CD1c-positive myeloid dendritic cell (primary cell): ENCODE results near the gene HBA1.
"Not testable (repeated sequence)": the region's sequence is repeated elsewhere in the genome, so short reads cannot be mapped to it uniquely, and the experiment has no call there.

Source experiments
- DNase-seq: peaks from one replicate; pipeline ENCODE4 v3.0.0-alpha.2; 2016; ENCODE audit errors: extremely low spot score

The HBA1 gene

GRCh38 chr16:175011-175949, 1.2 kb upstream of the HBA1 start:
- peak; percentile 37 for DNase-seq

DNA sequence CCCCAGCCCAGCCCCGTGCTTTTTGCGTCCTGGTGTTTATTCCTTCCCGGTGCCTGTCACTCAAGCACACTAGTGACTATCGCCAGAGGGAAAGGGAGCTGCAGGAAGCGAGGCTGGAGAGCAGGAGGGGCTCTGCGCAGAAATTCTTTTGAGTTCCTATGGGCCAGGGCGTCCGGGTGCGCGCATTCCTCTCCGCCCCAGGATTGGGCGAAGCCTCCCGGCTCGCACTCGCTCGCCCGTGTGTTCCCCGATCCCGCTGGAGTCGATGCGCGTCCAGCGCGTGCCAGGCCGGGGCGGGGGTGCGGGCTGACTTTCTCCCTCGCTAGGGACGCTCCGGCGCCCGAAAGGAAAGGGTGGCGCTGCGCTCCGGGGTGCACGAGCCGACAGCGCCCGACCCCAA, 474 bp upstream of the HBA1 start:
- not testable (repeated sequence) for DNase-seq

DNA sequence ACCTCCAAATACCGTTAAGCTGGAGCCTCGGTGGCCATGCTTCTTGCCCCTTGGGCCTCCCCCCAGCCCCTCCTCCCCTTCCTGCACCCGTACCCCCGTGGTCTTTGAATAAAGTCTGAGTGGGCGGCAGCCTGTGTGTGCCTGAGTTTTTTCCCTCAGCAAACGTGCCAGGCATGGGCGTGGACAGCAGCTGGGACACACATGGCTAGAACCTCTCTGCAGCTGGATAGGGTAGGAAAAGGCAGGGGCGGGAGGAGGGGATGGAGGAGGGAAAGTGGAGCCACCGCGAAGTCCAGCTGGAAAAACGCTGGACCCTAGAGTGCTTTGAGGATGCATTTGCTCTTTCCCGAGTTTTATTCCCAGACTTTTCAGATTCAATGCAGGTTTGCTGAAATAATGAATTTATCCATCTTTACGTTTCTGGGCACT, 928 bp downstream of the HBA1 start:
- no peak for DNase-seq

- DNase-seq, result no peak
Observed at GRCh38 chr16:177981-178667, 1.6 kb downstream of the HBA1 start.

DNA sequence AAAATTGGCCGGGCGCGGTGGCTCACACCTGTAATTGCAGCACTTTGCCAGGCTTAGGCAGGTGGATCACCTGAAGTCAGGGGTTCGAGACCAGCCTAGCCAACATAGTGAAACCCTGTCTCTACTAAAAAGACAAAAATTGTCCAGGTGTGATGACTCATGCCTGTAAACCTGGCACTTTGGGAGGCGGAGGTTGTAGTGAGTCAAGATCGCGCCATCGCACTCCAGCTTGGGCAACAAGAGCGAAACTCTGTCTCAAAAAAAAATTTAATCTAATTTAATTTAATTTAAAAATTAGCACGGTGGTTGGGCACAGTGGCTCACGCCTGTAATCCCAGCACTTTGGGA, 2.2 kb downstream of the HBA1 start:
- no peak for DNase-seq

DNA sequence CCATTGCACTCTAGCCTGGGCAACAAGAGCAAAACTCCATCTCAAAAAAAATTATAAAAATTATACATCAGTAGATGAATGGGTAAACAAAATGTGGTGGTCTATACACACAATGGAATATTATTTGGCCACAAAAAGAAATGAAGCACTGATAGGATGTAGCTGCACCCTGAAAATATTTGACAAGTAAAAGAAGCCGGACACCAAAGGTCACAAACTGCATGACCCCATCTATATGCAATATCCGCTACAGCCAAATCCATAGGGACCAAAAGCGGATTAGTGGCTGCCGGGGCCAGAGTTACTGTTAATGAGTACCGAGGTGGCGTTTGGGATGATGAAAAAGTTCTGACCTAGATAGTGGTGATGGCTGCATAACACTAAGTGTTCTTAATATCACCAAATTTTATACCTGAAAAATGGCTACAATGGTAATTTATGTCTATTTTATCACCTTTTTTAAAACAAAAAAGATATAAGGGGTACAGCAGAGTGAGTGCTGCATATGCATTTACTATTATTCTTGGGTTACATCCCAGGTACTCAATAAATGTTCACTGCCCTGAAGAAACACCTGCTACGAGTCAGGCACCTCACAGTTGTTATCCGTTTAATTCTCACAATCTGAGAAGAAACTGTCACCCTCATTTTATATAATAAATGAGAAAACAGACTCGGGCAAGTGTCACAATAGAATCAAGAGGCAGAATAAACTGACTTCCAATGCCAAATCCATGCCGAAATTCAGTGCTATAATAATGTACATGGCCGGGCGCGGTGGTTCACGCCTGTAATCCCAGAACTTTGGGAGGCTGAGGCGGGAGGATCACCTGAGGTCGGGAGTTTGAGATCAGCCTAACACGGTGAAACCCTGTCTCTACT, 3.0 kb downstream of the HBA1 start:
- no peak for DNase-seq

- DNase-seq, result peak; percentile 18
Observed at GRCh38 chr16:180101-180675, 3.7 kb downstream of the HBA1 start, which contains the start of gene HBQ1. Gene HBQ1 (plus strand): TSS chr16:180459. CDS start chr16:180487, 28 bp downstream.

DNA sequence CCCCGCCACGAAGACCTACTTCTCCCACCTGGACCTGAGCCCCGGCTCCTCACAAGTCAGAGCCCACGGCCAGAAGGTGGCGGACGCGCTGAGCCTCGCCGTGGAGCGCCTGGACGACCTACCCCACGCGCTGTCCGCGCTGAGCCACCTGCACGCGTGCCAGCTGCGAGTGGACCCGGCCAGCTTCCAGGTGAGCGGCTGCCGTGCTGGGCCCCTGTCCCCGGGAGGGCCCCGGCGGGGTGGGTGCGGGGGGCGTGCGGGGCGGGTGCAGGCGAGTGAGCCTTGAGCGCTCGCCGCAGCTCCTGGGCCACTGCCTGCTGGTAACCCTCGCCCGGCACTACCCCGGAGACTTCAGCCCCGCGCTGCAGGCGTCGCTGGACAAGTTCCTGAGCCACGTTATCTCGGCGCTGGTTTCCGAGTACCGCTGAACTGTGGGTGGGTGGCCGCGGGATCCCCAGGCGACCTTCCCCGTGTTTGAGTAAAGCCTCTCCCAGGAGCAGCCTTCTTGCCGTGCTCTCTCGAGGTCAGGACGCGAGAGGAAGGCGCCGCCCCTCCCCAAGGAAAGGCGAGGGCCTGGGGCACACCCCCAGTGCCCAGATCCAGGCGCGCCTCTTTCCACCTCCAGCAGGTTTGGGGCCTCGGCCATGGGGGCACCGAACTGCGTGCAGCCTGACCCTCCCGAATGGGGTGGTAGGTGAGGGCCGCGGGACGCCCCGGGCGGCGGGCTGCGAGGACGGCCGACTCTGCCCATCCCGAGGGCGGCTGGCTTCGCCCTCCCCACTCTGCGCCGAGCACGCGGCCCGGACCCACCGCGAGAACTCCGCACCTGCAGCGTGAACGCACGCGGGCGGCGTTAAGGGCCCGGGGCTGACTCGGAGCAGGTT, 4.4 kb downstream of the HBA1 start:
- DNase-seq, result peak; percentile 83

GRCh38 chr16:181565-182021, 5.1 kb downstream of the HBA1 start:
- DNase-seq, result no peak

DNA sequence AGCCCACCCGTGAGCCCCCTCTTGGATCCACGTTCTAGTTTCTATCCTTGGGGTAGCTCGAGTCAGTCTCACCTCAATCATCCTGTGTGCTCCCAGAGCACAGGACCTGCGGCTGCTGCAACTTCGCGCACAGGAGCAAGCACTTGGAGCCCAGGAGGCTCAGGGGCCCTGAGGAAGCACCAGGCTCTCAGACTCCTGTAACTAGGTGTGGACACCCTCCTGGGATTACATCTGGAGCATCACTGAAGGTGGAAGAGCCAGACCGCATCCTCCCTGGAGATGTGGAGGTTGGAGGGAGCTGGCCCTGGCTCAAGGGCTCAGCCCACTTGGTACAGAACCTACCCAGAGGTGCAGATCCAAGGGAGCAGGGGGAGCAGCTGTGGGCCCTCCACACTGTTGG, 6.5 kb downstream of the HBA1 start:
- DNase-seq, result no peak

GRCh38 chr16:185213-185612, 8.7 kb downstream of the HBA1 start:
- no peak for DNase-seq

DNA sequence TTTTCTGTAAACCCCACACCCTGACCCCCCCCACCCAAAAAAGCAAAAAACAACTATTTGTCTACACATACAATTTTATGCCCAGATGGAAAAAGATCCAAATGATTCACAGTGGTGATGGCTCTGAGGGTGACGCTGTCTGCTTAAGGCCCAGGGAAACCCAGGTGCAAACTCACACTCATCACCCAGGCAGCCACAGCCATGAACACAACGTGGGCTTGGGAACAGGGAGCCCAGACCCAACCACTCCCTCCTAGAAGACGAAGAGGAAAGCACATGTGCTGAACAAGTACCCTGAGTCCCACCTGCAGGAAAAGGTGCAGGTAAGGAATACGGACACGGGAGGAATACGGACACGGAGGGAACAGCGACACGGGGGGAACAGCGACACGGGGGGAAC, 9.2 kb downstream of the HBA1 start:
- no peak for DNase-seq

GRCh38 chr16:187330-187729, 10.8 kb downstream of the HBA1 start:
- no peak for DNase-seq

DNA sequence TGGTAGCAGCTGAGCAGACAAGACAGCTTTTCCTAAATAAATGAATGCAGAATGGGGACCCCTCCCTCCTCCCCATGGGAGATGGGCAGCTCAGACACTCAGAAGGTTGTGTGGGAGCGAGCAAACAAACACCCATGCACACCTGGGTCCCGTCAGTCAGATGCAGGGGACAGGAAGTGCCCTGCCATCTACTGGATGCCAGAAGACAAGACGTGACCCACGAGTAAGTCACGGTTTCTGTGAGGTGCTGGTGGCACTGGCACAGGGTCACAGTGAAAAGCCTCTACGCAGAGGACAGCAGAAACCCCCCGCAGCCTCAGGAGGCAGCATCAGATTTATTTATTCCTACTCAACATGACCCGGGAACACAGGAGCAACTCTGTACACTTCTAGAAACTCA, 12.2 kb downstream of the HBA1 start:
- DNase-seq, result no peak

DNA sequence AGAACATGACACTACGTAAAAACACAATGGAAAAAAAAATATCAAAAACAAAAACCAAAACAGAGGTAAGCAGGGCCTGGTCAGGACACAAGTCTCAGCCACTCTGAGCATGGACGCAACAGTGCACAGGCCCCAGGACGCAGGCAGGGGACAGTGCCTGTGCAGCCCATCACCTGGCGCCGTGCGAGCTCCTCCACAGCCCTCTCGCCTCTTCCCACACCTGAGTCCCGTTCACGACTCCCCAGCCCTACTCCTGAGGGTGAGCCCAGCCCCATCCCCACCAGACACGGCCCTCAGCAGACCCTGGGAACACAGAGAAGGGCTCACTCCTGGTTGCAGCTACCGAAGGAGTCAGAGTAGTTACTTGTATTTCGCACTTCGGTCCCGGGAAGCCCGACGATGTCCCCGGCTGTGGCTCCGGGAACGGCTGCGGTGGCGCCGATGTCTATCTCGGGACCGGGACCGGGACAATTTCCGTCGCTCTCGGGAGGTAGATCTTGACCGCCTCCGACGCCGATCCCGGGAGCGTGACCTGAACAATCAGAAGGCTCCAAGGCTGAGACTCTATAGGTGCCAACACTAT, 13.2 kb downstream of the HBA1 start:
- DNase-seq, result no peak

GRCh38 chr16:191831-192230, 15.4 kb downstream of the HBA1 start:
- no peak for DNase-seq

DNA sequence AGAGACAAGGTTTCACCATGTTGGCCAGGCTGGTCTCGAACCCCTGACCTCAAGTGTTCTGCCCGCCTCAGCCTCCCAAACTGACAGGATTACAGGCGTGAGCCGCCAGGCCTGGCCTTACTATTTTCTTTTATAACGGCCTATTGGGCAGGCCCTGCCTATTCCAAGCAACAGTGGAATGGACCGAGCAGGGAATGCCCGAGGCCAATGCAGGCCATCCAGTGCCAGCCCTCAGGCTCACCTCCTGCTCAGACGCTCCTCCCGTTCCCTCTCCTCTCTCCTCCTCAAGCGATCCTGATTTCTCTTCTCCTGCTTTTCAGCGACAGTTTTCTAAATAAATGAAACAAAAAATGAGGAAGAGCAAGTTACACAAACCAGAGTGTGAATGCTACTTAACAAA, 16.2 kb downstream of the HBA1 start:
- DNase-seq, result no peak

GRCh38 chr16:193441-193840, 17.0 kb downstream of the HBA1 start:
- no peak for DNase-seq

- DNase-seq, result no peak
Observed at GRCh38 chr16:194516-194915, 18.0 kb downstream of the HBA1 start.

GRCh38 chr16:200388-200787, 23.9 kb downstream of the HBA1 start:
- DNase-seq, result no peak
